Naive thymus-derived CD8-positive, alpha-beta T cell (primary cell): ENCODE results near the gene VRK2. TPM values are rescaled to one million over a fixed set of nuclear protein-coding genes. Genes with fewer than 3 reads are reported as not detected.
"Not testable (repeated sequence)": the region's sequence is repeated elsewhere in the genome, so short reads cannot be mapped to it uniquely, and the experiment has no call there.

ENCODE experiments used
- ATAC-seq, 2 donors: fragments of 150-1000 bp; cut with Tn5 transposase in 1 of 2; sonication (Bioruptor Pico), chemical (Tn5 transposase) in 1 of 2; 1 replicate in 1 of 2; 2 replicates in 1 of 2; pipeline ENCODE4 v1.10.0; 2021; ENCODE audit warnings: mild to moderate bottlenecking in 2 of 2, moderate library complexity in 2 of 2
- POLR2A ChIA-PET: fragments of 350-600 bp; sonication (Branson Sonifier 250); formaldehyde crosslinking; loops from one replicate; lab custom pipeline; 2021; ENCODE audit warnings: antibody characterized with exemption; lab: Charles Lee
- DNase-seq, 10 donors: peaks; one replicate each; pipeline versions ENCODE4 v3.0.0 to v3.0.0-alpha.2; 2020 to 2022
- H3K27ac Mint-ChIP-seq, 10 donors: one replicate each; pipeline ENCODE4 v1.8.0; 2020 to 2022; ENCODE audit warnings: mild to moderate bottlenecking in 10 of 10, mixed read lengths in 10 of 10, moderate library complexity in 4 of 10, inconsistent platforms in 1 of 10
- H3K27me3 Mint-ChIP-seq, 5 donors: one replicate each; pipeline ENCODE4 v1.8.0; 2021 to 2022; ENCODE audit warnings: mixed read lengths in 5 of 5
- H3K36me3 Mint-ChIP-seq, 3 donors: one replicate each; pipeline ENCODE4 v1.8.0; 2020 to 2022; ENCODE audit warnings: mixed read lengths in 3 of 3, mild to moderate bottlenecking in 2 of 3, inconsistent platforms in 1 of 3
- H3K4me1 Mint-ChIP-seq, 4 donors: one replicate each; pipeline ENCODE4 v1.8.0; 2021 to 2022; ENCODE audit warnings: mixed read lengths in 4 of 4
- H3K4me3 Mint-ChIP-seq, 10 donors: one replicate each; pipeline ENCODE4 v1.8.0; 2020 to 2022; ENCODE audit warnings: mild to moderate bottlenecking in 10 of 10, mixed read lengths in 10 of 10, moderate library complexity in 6 of 10, inconsistent platforms in 1 of 10
- H3K9me3 Mint-ChIP-seq, 9 donors: one replicate each; pipeline ENCODE4 v1.8.0; 2020 to 2022; ENCODE audit warnings: mixed read lengths in 9 of 9, mild to moderate bottlenecking in 3 of 9, inconsistent platforms in 1 of 9, moderate library complexity in 1 of 9
- polyA plus RNA-seq, 3 donors: library from polyadenylated mRNA; unstranded; fragments of 300-500 nt; fragmentation: Illumina TruSeq; gene quantifications; one replicate each; pipeline ENCODE4 v1.2.3, GENCODE V29; 2021
- total RNA-seq, 8 experiments: library from RNA in 2 of 8; stranded (reverse) in 2 of 8; gene quantifications; one replicate each; pipeline ENCODE4 v1.2.3 and lab custom pipeline; 2021 to 2026

Gene VRK2
- total and polyA plus RNA-seq, 5 experiments from 2014 or later, result 10.7 to 16.8 (median 15.6) TPM

DNA sequence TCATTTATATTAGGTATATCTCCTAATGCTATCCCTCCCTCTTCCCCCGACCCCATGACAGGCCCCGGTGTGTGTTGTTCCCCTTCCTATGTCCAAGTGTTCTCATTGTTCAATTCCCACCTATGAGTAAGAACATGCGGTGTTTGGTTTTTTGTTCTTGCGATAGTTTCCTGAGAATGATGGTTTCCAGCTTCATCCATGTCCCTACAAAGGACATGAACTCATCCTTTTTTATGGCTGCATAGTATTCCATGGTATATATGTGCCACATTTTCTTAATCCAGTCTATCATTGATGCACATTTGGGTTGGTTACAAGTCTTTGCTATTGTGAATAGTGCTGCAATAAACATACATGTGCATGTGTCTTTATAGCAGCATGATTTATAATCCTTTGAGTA is 46.2 kb downstream of the VRK2 start:
- ATAC-seq, POLR2A ChIA-PET: not testable (repeated sequence)

GRCh38 chr2:58097025-58097424 is 50.4 kb downstream of the VRK2 start:
- ATAC-seq (no peak), DNase-seq (no peak)
- POLR2A ChIA-PET, result no interaction called here
- Mint-ChIP-seq H3K4me3 (no peak overlapping the region), H3K27ac (no peak overlapping the region), H3K36me3 (peaks cover 7 to 32% (median 30%) of the 10 kb centered on the region in 3 donors), H3K27me3 (no peaks in the 10 kb centered on the region), H3K4me1 (peaks cover 2 to 6% (median 4%) of the 10 kb centered on the region in 4 donors), H3K9me3 (peaks cover 0 to 22% (median 4%) of the 10 kb centered on the region in 9 donors)

More for the DNA sequence above, 46.2 kb downstream of the VRK2 start:
- not testable (repeated sequence) for DNase-seq, H3K4me1 Mint-ChIP-seq, H3K4me3 Mint-ChIP-seq, H3K27ac Mint-ChIP-seq, H3K27me3 Mint-ChIP-seq
- Mint-ChIP-seq H3K36me3 (peaks cover 12 to 69% (median 57%) of the 10 kb centered on the region in 3 donors), H3K9me3 (peaks cover 0 to 22% (median 4%) of the 10 kb centered on the region in 9 donors)

DNA sequence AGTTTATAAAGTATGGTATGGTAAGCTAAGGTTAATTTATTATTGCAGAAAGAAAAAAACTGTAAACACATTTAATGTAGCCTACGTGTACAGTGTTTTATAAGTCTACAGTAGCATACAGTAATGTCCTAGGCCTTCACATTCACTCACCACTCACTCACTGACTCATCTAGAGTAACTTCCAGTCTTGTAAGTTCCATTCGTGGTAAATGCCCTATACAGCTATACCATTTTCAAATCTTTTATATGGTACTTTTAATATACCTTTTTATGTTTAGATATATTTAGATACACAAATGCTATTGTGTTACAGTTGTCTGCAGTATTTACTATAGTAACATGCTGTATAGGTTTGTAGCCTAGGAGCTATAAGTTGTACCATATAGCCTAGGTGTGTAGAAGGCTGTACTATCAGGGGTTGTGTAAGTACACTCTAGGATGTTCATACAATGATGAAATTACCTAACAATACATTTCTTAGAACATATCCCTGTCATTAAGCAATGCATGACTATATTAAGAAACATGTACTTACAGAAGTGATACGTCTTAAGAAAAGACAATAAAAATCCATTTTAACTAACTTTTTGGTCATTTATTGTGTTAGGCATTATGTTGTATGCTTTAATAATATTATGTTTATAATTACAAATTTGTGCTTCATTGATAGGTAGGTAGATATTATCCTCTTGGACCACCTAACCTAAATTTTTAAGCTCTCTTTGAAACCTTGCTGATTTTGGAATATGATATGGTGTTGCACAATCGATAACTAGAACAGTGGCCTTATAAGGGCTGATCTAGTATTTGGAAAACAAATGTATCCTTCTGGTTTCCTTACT is 51.9 kb downstream of the VRK2 start:
- Mint-ChIP-seq H3K27ac (no peak overlapping the region), H3K4me1 (peaks cover 2 to 6% (median 4%) of the 10 kb centered on the region in 4 donors), H3K4me3 (no peak overlapping the region), H3K27me3 (no peaks in the 10 kb centered on the region), H3K36me3 (peaks cover 4 to 31% (median 26%) of the 10 kb centered on the region in 3 donors), H3K9me3 (peaks cover 0 to 16% (median 3%) of the 10 kb centered on the region in 9 donors)
- DNase-seq (no peak), ATAC-seq (no peak)
- POLR2A ChIA-PET, result no interaction called here

DNA sequence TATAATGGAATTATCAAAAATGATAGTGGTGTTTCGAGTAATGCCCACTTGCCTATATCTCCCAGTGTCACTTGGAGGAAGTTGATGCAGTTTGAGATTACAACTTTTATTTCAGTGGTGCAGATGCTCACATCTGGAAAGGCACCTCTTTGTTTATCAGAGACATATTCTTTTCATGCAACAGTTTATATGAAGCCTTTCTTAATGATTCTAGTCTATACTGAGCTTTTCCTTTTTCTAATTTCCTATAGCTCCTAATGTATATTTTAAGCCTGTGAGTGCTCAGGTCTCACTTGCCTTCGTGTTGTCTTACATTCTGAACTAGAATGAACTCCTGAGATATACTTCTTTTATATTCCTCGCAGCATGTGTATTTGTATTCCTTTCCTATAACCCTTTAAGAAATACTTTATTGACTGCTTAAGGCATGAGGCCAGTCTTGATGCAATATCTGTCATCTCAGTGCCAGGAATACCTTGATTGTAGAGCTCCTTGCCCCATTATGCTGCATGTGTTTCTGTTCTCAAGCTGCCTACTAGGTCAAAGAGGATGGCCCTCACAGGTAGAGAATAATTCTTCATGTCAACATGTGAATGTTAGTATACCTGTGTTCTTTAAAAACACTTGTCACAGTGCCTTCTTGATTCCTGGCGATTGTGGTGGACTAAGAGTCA is 52.6 kb downstream of the VRK2 start:
- DNase-seq, result no peak
- Mint-ChIP-seq H3K27me3 (no peaks in the 10 kb centered on the region), H3K4me1 (peaks cover 2 to 6% (median 4%) of the 10 kb centered on the region in 4 donors), H3K27ac (no peak overlapping the region), H3K36me3 (peaks cover 4 to 28% (median 26%) of the 10 kb centered on the region in 3 donors), H3K9me3 (peaks cover 0 to 15% (median 3%) of the 10 kb centered on the region in 9 donors), H3K4me3 (no peak overlapping the region)
- POLR2A ChIA-PET, result no interaction called here
- ATAC-seq, result no peak

DNA sequence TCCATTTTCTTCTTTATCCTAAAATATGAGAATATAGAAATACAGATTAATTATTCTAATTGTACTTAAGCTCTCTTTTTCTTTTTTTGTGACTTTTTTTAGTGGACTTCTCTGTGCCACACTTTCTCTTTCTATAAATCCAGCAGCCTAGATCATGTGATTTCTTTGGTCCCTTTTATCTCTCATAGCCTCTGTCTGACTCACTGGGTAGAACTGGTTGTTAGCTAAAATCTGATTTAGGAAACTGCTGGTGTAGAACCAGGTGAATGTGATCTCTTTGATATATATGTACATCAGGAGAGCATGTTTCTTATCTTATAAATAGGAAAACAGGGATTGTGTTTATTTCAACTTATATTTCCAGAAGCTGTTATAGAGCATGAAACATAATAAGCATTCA is 54.9 kb downstream of the VRK2 start:
- peaks cover 4 to 7% (median 5%) of the 10 kb centered on the region in 4 donors for H3K4me1 Mint-ChIP-seq
- DNase-seq, result no peak
- H3K9me3 Mint-ChIP-seq, result peaks cover 0 to under 1% (median 0%) of the 10 kb centered on the region in 9 donors
- ATAC-seq, result no peak
- no peak overlapping the region for H3K27ac Mint-ChIP-seq
- H3K36me3 Mint-ChIP-seq, result peaks cover 4 to 11% (median 10%) of the 10 kb centered on the region in 3 donors
- no peak overlapping the region for H3K4me3 Mint-ChIP-seq
- POLR2A ChIA-PET, result no interaction called here
- H3K27me3 Mint-ChIP-seq, result no peaks in the 10 kb centered on the region

DNA sequence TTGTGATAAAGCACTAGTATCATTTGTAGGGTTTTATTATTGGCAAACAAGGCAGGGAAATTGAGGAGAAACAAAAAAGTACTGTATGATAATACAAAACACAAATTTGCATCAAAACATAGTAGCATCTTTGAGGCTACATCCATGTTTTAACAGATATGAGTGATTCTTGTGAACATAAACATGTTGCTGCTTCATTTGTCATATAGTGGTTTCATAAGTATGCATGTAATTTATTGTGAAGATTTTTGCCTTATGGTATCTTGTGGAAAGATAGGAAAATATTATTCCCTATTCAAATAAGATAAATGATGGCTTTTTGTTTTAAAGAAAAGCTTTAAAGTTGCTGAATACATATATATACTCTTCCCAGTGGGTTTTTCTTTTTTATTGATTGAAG is 60.3 kb downstream of the VRK2 start:
- no peak for DNase-seq
- H3K4me1 Mint-ChIP-seq, result peaks cover 0 to 8% (median 4%) of the 10 kb centered on the region in 4 donors

DNA sequence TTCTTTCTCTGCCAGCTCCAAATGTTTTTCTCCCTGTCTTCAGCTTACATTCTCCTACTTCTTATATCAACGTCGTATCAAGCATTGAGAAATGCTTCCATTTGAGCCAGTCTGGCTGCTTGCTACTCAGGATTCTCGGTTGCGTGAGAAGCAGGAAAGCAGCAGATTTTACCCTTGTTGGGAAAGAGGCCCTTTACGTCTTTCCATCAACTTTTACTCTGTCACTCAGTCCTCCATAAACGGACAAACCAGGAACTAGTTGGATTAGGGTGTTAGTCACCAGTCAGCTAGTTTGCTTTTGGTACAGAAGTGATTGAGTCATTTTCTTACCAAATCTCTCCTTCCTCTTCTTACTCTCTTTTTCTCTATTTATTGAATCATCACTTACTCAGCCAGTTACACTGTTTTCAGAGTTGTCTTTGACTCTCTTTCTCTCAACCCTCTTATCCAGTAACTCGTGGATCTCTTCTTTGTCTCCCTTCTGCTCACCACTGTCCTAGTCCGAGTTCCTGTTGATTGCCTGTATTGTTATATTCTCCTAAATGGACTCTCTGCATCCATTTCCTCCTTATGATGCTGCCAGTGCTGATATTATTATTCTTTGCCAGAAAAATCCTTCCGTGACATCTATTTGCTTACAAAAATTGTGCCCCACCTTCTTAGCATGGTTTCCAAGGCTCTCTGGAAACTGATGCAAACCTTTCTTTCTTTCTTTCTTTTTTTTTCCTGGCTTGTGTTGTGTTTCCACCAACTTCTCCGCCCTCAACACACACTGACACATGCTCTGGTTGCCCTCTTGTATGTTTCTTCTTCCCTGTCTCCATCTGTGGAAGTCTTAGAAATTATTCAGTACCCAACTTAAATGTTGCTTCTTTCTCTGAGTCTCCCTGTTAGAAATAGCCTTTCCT is 61.5 kb downstream of the VRK2 start:
- H3K27me3 Mint-ChIP-seq, result no peaks in the 10 kb centered on the region
- no peaks in the 10 kb centered on the region for H3K9me3 Mint-ChIP-seq
- POLR2A ChIA-PET, result no interaction called here
- H3K27ac Mint-ChIP-seq, result peak overlapping the region in 1 of 10 donors; percentile 51
- peaks cover 9 to 23% (median 13%) of the 10 kb centered on the region in 3 donors for H3K36me3 Mint-ChIP-seq
- H3K4me1 Mint-ChIP-seq, result peaks cover 0 to 10% (median 4%) of the 10 kb centered on the region in 4 donors
- no peak for DNase-seq
- H3K4me3 Mint-ChIP-seq, result no peak overlapping the region
- no peak for ATAC-seq

More for the DNA sequence above, 60.3 kb downstream of the VRK2 start:
- Mint-ChIP-seq H3K36me3 (peaks cover 9 to 18% (median 15%) of the 10 kb centered on the region in 3 donors), H3K9me3 (no peaks in the 10 kb centered on the region), H3K4me3 (no peak overlapping the region), H3K27me3 (no peaks in the 10 kb centered on the region), H3K27ac (no peak overlapping the region)
- POLR2A ChIA-PET, result no interaction called here
- no peak for ATAC-seq

GRCh38 chr2:58109481-58109880 is 62.9 kb downstream of the VRK2 start:
- H3K27me3 Mint-ChIP-seq, result no peaks in the 10 kb centered on the region
- DNase-seq, result no peak
- peaks cover 5 to 20% (median 12%) of the 10 kb centered on the region in 3 donors for H3K36me3 Mint-ChIP-seq
- peaks cover 0 to 12% (median 4%) of the 10 kb centered on the region in 4 donors for H3K4me1 Mint-ChIP-seq
- no peaks in the 10 kb centered on the region for H3K9me3 Mint-ChIP-seq
- no peak overlapping the region for H3K4me3 Mint-ChIP-seq
- no peak for ATAC-seq
- no peak overlapping the region for H3K27ac Mint-ChIP-seq
- POLR2A ChIA-PET, result no interaction called here

- no peak for DNase-seq
- H3K27me3 Mint-ChIP-seq, result no peaks in the 10 kb centered on the region
- H3K4me3 Mint-ChIP-seq, result no peak overlapping the region
- POLR2A ChIA-PET, result no interaction called here
- ATAC-seq, result no peak
- H3K9me3 Mint-ChIP-seq, result no peaks in the 10 kb centered on the region
- peaks cover 5 to 20% (median 14%) of the 10 kb centered on the region in 3 donors for H3K36me3 Mint-ChIP-seq
- H3K27ac Mint-ChIP-seq, result no peak overlapping the region
- peaks cover 0 to 10% (median 3%) of the 10 kb centered on the region in 4 donors for H3K4me1 Mint-ChIP-seq
Observed at GRCh38 chr2:58110765-58111164, 64.2 kb downstream of the VRK2 start.

DNA sequence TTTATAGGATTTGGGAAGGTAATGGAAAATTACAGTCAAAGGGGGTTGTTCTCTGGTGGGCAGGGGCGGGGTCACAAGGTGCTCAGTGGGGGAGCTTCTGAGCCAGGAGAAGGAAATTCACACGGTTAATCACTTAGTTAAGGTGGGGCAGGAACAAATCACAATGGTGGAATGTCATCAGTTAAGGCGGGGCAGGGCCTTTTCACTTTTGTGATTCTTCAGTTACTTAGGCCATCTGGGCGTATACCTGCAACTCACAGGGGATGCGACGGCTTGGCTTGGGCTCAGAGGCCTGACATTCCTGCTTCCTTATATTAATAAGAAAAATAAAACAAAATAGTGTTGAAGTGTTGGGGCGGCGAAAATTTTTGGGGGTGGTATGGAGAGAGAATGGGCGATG is 67.0 kb downstream of the VRK2 start:
- POLR2A ChIA-PET, DNase-seq, H3K9me3 Mint-ChIP-seq, H3K27ac Mint-ChIP-seq, H3K27me3 Mint-ChIP-seq, H3K4me3 Mint-ChIP-seq, ATAC-seq: not testable (repeated sequence)
- H3K4me1 Mint-ChIP-seq, result peaks cover 0 to 17% (median 2%) of the 10 kb centered on the region in 4 donors
- peaks cover 3 to 21% (median 16%) of the 10 kb centered on the region in 3 donors for H3K36me3 Mint-ChIP-seq

DNA sequence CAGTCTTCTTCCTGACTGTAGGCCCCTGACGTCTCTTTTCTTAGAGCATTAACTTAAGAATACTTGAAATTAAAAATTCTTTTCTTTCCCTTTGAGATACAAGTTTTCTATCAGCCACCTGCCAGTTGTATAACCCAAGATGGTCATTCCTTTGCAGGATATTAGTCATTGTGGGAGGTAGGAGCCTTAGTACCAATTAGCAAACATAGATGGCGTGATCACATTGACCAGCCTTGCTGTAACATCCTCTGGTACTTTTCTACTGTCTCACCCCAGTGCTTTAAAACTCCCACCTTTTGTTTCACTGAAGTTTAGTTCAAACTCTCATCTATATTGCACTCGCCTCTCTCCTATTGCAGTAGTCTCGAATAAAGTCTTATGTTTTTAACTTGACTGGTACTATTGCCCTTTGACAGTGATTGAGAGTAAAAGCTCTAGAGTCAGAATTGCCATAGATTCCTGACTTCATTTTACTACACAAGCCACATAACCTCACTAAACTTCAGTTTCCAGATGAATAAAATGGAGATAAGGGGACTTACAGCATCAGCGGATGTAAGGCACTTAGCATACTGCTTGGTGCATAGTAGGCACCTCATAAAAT is 74.1 kb downstream of the VRK2 start:
- no peak overlapping the region for H3K27ac Mint-ChIP-seq
- ATAC-seq, result no peak
- POLR2A ChIA-PET, result no interaction called here
- H3K36me3 Mint-ChIP-seq, result peaks cover 12 to 41% (median 26%) of the 10 kb centered on the region in 3 donors
- peaks cover 0 to 9% (median 0%) of the 10 kb centered on the region in 9 donors for H3K9me3 Mint-ChIP-seq
- H3K27me3 Mint-ChIP-seq, result no peaks in the 10 kb centered on the region
- no peak overlapping the region for H3K4me3 Mint-ChIP-seq
- no peak for DNase-seq
- peaks cover 0 to 13% (median 2%) of the 10 kb centered on the region in 4 donors for H3K4me1 Mint-ChIP-seq

- Mint-ChIP-seq H3K27ac (peak overlapping the region in 1 of 10 donors; percentile 35), H3K4me1 (peaks cover 0 to 9% (median 2%) of the 10 kb centered on the region in 4 donors), H3K27me3 (no peaks in the 10 kb centered on the region), H3K9me3 (peaks cover 0 to 9% (median 0%) of the 10 kb centered on the region in 9 donors), H3K4me3 (no peak overlapping the region), H3K36me3 (peaks cover 12 to 37% (median 26%) of the 10 kb centered on the region in 3 donors)
- POLR2A ChIA-PET, result no interaction called here
- no peak for DNase-seq
- no peak for ATAC-seq
Observed at GRCh38 chr2:58122040-58122439, 75.4 kb downstream of the VRK2 start.
